KMS-11 (cell line): Measurements from ENCODE around the gene RRAS.

Experiments used
- H2AFZ ChIP-seq: fragments of 200-600 bp; sonication (generic); 2 replicates; pipeline ENCODE4 v1.6.1; 2016; ENCODE audit warnings: antibody characterized with exemption, mixed run types, low read depth
- H3K27ac ChIP-seq: fragments of 200-600 bp; sonication (generic); 2 replicates; pipeline ENCODE4 v1.6.1; 2016; ENCODE audit warnings: mild to moderate bottlenecking, mixed run types
- H3K27me3 ChIP-seq: fragments of 200-600 bp; sonication (generic); 2 replicates; pipeline ENCODE4 v1.6.1; 2017; ENCODE audit warnings: mild to moderate bottlenecking, low read depth, mixed run types, moderate library complexity; ENCODE audit not compliant: insufficient read depth
- H3K36me3 ChIP-seq: fragments of 200-600 bp; sonication (generic); 2 replicates; pipeline ENCODE4 v1.6.1; 2017; ENCODE audit warnings: mild to moderate bottlenecking, mixed run types; ENCODE audit not compliant: insufficient read depth
- H3K4me1 ChIP-seq: fragments of 200-600 bp; sonication (generic); 2 replicates; pipeline ENCODE4 v1.6.1; 2016; ENCODE audit warnings: mild to moderate bottlenecking, low read depth, mixed run types; ENCODE audit not compliant: poor library complexity, severe bottlenecking
- H3K4me2 ChIP-seq: fragments of 200-600 bp; sonication (generic); 2 replicates; pipeline ENCODE4 v1.7.0; 2016; ENCODE audit warnings: mild to moderate bottlenecking, mixed run types
- H3K4me3 ChIP-seq: fragments of 200-600 bp; sonication (generic); IDR thresholded peaks from 2 replicates; pipeline ENCODE4 v1.6.1; 2017; ENCODE audit warnings: low read depth, low read length, mixed read lengths; ENCODE audit not compliant: insufficient read depth
- H3K79me2 ChIP-seq: fragments of 200-600 bp; sonication (generic); 2 replicates; pipeline ENCODE4 v1.6.1; 2016; ENCODE audit warnings: low read depth, mixed run types; ENCODE audit not compliant: insufficient read depth
- H3K9ac ChIP-seq: fragments of 200-600 bp; sonication (generic); 2 replicates; pipeline ENCODE4 v1.6.1; 2016; ENCODE audit warnings: mild to moderate bottlenecking, mixed run types
- H4K20me1 ChIP-seq: fragments of 200-600 bp; sonication (generic); 2 replicates; pipeline ENCODE4 v1.6.1; 2016; ENCODE audit warnings: mild to moderate bottlenecking, mixed run types; ENCODE audit not compliant: insufficient read depth
- TF ChIP-seq, protein P1 (sequence below): fragments of 200-600 bp; sonication (generic); conservative IDR thresholded peaks from 2 replicates; pipeline ENCODE4 v1.6.1; 2017; ENCODE audit warnings: low read depth, mild to moderate bottlenecking, antibody characterized with exemption, low read length, moderate library complexity, mixed read lengths

RRAS gene

GRCh38 chr19:49654581-49654980 is 14.6 kb upstream of the RRAS start:
- Histone ChIP-seq H2AFZ (no peak overlapping the region), H3K27me3 (no peaks in the 10 kb centered on the region), H3K4me1 (no peaks in the 10 kb centered on the region), H3K4me3 (no peak overlapping the region), H3K4me2 (no peak overlapping the region), H3K79me2 (no peaks in the 10 kb centered on the region; the same call in 1 of the 2 replicates), H3K36me3 (0 out of 2 replicates have a peak, but pooled peaks cover 3% of the 10 kb centered on the region), H4K20me1 (no peaks in the 10 kb centered on the region), H3K9ac (no peak overlapping the region), H3K27ac (no peak overlapping the region)
- TF ChIP-seq, protein P1, sequence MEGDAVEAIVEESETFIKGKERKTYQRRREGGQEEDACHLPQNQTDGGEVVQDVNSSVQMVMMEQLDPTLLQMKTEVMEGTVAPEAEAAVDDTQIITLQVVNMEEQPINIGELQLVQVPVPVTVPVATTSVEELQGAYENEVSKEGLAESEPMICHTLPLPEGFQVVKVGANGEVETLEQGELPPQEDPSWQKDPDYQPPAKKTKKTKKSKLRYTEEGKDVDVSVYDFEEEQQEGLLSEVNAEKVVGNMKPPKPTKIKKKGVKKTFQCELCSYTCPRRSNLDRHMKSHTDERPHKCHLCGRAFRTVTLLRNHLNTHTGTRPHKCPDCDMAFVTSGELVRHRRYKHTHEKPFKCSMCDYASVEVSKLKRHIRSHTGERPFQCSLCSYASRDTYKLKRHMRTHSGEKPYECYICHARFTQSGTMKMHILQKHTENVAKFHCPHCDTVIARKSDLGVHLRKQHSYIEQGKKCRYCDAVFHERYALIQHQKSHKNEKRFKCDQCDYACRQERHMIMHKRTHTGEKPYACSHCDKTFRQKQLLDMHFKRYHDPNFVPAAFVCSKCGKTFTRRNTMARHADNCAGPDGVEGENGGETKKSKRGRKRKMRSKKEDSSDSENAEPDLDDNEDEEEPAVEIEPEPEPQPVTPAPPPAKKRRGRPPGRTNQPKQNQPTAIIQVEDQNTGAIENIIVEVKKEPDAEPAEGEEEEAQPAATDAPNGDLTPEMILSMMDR = no peak

- Histone ChIP-seq H3K4me1 (no peaks in the 10 kb centered on the region), H3K27ac (no peak overlapping the region), H3K27me3 (no peaks in the 10 kb centered on the region), H3K9ac (no peak overlapping the region), H3K4me2 (no peak overlapping the region), H3K36me3 (0 out of 2 replicates have a peak, but pooled peaks cover 3% of the 10 kb centered on the region), H2AFZ (no peak overlapping the region), H3K79me2 (no peaks in the 10 kb centered on the region; the same call in 1 of the 2 replicates), H3K4me3 (no peak overlapping the region), H4K20me1 (no peaks in the 10 kb centered on the region)
- TF ChIP-seq, protein P1 = no peak
Measured at GRCh38 chr19:49653466-49653806, 13.5 kb upstream of the RRAS start.

- Histone ChIP-seq H3K4me1 (no peaks in the 10 kb centered on the region), H3K79me2 (no peaks in the 10 kb centered on the region), H2AFZ (no peak overlapping the region), H3K36me3 (peaks cover 3% of the 10 kb centered on the region; the same call in 1 of the 2 replicates), H3K4me2 (no peak overlapping the region), H4K20me1 (no peaks in the 10 kb centered on the region), H3K9ac (no peak overlapping the region), H3K4me3 (no peak overlapping the region), H3K27ac (no peak overlapping the region), H3K27me3 (no peaks in the 10 kb centered on the region)
- TF ChIP-seq, protein P1 = no peak
Measured at GRCh38 chr19:49652551-49653465, 12.9 kb upstream of the RRAS start.

DNA sequence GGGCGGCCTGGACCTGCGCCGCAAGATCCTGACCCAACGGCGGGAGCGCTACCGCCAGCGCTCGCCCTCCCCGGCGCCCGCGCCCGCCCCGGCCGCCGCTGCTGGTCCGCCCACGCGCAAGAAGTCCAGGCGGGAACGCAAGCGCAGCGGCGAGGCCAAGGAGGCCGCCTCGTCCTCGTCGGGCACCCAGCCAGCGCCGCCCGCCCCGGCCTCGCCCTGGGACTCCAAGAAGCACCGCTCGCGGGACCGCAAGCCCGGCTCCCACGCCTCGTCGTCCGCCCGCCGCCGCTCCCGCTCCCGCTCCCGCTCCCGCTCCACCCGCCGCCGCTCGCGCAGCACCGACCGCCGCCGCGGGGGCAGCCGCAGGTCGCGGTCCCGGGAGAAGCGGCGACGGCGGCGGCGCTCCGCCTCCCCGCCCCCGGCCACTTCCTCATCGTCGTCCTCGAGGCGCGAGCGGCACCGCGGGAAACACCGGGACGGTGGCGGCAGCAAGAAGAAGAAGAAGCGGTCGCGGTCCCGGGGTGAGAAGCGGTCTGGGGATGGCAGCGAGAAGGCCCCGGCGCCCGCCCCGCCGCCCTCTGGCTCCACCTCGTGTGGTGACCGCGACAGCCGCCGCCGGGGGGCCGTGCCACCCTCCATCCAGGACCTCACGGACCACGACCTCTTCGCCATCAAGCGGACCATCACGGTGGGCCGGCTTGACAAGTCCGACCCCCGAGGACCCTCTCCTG is 12.0 kb upstream of the RRAS start:
- no peak overlapping the region for H3K9ac ChIP-seq
- no peaks in the 10 kb centered on the region; the same call in 1 of the 2 replicates for H3K79me2 ChIP-seq
- TF ChIP-seq, protein P1 = no peak
- no peak overlapping the region for H2AFZ ChIP-seq
- no peaks in the 10 kb centered on the region for H4K20me1 ChIP-seq
- no peak overlapping the region for H3K4me3 ChIP-seq
- H3K4me2 ChIP-seq = no peak overlapping the region
- no peaks in the 10 kb centered on the region for H3K4me1 ChIP-seq
- peaks cover 3% of the 10 kb centered on the region; the same call in 1 of the 2 replicates for H3K36me3 ChIP-seq
- no peak overlapping the region for H3K27ac ChIP-seq
- H3K27me3 ChIP-seq = no peaks in the 10 kb centered on the region
